Stromal cell of bone marrow (primary cell): ENCODE results near the gene MRPL16.
"Not testable (repeated sequence)": the region's sequence is repeated elsewhere in the genome, so short reads cannot be mapped to it uniquely, and the experiment has no call there.

ENCODE experiments used
- DNase-seq: peaks from one replicate; pipeline ENCODE4 v3.0.0-alpha.2; 2012; ENCODE audit warnings: low read depth

MRPL16 gene

GRCh38 chr11:59810189-59810910, at the start of gene MRPL16:
Gene MRPL16 (minus strand): TSS chr11:59810778. CDS start chr11:59810658, 120 bp downstream.
- DNase-seq = peak; percentile 67

GRCh38 chr11:59859673-59860072, 49.1 kb upstream of the MRPL16 start:
- DNase-seq = no peak

DNA sequence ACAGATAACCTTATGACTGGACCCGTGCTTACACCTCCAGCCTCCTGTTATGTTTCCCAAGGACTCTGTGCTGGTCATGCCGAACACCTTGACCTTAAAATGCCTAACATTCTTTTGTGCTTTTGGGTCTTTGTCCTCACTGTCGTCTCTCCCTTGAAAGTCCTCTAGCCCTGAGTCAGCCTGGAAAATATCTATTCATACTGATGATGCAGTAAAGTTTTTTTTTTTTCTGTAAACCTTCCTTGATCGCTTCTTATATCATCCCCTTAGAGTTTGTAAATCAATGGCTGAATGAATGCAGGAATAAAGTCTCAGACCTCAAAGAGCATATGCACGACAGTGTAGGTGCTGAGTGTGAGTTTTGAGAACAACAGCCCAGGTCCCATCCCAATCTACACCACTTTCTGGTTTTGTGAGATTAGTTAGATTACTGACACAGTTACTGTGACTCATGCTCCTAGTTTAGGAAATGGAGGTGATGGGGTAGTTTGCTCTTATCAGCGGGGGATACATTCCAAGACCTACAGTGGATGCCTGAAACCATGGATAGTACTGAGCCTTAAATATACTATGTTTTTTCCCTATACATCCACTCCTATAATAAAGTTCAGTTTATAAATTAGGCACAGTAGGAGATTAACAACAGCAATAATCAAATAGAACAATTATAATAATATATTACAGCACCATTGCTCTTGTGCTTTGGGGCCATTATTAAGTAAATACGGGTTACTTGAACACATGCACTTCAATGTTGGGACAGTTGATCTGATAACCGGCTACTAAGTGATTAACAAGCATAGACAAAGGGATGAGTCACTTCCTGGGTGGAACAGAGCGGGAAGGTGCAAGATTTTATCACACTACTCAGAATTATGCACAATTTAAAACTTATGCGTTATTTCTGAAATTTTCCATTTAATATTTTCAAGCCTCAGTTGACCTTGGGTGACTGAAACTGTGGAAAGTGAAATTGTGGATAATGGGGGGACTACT, 47.2 kb upstream of the MRPL16 start:
- DNase-seq = no peak

DNA sequence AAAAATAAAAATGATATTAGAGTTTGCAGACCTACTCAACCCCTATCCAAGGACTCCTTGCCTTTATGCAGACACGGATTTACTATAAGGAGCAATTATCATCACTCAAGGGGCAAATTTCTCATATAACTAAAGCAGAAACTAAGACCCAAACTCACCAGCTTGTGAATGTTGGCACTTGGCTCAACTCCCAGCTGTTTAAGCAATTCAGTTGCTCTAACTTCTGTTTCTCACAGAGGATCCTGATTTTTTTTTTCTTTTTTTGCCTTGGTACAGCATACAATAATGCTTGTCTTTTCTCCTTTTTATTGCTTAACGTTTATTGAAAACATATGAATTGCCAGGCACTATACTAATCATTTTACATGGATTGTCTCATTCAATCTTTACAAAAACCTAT, 44.3 kb upstream of the MRPL16 start:
- no peak for DNase-seq

- DNase-seq = not testable (repeated sequence)
Observed at GRCh38 chr11:59851416-59851815, 40.8 kb upstream of the MRPL16 start.

DNA sequence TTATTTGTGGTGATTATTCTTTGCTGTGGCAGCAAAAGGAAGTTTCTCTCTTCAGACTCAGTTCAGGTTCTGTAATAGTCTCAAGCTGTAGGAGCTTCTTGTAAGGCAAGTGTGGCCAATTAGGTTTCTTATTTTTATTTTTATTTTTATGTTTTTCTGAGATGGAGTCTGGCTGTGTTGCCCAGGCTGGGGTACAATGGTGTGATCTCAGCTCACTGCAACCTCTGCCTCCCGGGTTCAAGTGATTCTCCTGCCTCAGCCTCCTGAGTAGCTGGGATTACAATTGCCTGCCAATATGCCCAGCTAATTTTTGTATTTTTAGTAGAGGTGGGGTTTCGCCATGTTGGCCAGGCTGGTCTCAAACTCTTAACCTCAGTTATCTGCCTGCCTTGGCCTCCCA, 39.0 kb upstream of the MRPL16 start:
- not testable (repeated sequence) for DNase-seq

GRCh38 chr11:59849129-59849528, 38.6 kb upstream of the MRPL16 start:
- no peak for DNase-seq

GRCh38 chr11:59848439-59848838, 37.9 kb upstream of the MRPL16 start:
- not testable (repeated sequence) for DNase-seq

DNA sequence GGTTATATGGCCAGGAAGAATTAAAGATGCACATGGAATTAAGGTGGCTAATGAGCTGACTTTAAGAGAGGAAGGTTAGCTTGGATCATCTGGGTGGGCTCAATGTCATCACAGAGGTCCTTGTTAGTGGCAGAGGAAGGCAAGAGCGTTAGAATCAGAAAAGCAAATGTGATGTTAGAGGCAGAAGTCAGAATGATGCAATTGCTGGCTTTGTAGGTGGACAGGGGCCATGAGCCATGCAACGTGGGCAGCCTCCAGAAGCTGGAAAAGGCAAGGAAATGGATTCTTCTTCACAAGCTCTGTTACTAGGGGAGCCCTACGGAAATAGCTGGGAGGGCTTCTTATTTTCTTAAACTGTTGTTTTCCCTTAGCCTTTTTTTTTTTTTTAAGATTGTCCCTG, 37.0 kb upstream of the MRPL16 start:
- no peak for DNase-seq

GRCh38 chr11:59846556-59846955, 36.0 kb upstream of the MRPL16 start:
- no peak for DNase-seq

- DNase-seq = no peak
Observed at GRCh38 chr11:59845399-59845798, 34.8 kb upstream of the MRPL16 start, which contains the start of gene CBLIF. Gene CBLIF (minus strand): TSS chr11:59845499. CDS start chr11:59845453, 46 bp downstream.

- DNase-seq = no peak
Observed at GRCh38 chr11:59842316-59842715, 31.7 kb upstream of the MRPL16 start.

DNA sequence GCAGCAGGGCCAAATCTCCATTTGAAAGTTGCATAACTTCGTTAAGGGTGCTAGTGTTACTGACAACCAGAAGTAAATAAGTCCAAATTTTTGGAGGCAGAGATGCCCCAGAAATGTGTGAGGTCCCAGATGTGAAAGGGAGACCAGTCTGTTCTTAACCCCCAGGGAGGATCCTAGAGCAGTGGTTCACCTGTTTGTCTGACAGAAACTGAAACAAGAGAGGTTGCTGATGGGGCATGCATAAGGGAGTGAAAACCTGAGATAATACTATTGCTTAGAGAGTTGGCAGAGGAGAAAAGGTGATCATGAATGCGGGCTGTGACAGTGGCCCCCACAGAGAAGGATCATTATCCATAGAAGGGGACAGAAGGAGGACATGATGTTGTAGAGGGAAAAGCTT, 30.9 kb upstream of the MRPL16 start:
- no peak for DNase-seq

- DNase-seq = no peak
Observed at GRCh38 chr11:59839615-59840014, 29.0 kb upstream of the MRPL16 start.

GRCh38 chr11:59833602-59834001, 23.0 kb upstream of the MRPL16 start:
- no peak for DNase-seq

DNA sequence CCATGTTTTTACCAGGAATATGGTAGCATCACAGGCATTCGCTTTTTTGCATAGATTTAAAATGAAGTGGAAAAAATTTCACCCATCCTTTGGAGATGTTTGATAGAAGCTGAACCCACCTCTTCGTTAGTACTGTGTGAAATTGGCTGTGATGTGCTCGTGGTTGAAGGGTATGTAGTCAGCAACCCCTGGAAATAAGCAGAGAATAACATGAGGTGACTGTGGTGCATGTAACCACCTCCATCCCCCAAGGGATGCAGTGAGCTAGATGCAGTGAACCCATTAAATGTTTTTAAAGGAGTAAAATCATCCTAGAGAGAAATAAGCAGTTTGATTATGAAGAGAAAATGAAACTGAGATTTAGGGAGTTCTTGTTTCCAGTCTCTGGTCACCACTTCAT, 18.8 kb upstream of the MRPL16 start:
- DNase-seq = no peak

DNA sequence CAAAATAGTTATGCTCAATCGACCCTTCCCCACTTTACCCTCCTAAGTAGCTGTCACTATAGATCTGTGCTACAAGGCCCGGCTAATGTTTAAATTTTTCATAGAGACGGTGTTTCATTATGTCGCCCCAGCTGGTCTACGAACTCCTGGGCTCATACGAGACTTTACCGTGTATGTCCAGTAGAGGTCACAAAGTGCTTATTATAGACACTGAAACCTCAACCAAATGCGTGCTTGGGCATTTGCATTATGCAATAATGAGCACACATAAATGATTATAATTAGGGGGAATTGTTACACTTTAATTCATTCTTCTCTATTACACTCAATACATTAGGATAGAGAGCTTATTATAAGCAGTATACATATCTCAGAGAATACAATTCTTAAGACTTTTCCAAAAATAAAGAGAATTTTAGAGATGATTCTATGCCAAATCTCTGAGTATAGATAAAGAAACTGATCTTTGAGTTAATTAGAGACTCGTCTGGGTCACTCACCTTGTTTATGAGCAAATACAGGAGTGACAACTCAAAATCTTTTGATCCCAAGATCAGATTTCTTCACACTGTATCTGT, 12.5 kb upstream of the MRPL16 start:
- peak; percentile 34 for DNase-seq

GRCh38 chr11:59818572-59818971, 8.0 kb upstream of the MRPL16 start:
- no peak for DNase-seq

GRCh38 chr11:59816434-59816833, 5.9 kb upstream of the MRPL16 start:
- DNase-seq = not testable (repeated sequence)

GRCh38 chr11:59815754-59816153, 5.2 kb upstream of the MRPL16 start:
- DNase-seq = no peak

GRCh38 chr11:59814021-59814420, 3.4 kb upstream of the MRPL16 start:
- DNase-seq = no peak

GRCh38 chr11:59813364-59813763, 2.8 kb upstream of the MRPL16 start:
- DNase-seq = no peak

GRCh38 chr11:59812220-59812619, 1.6 kb upstream of the MRPL16 start:
- DNase-seq = no peak
